Right ventricle myocardium inferior (tissue), 1 donor: ENCODE results near the gene SOX6. TPM values are rescaled to one million over a fixed set of nuclear protein-coding genes. Genes with fewer than 3 reads are reported as not detected.
A peak's percentile ranks its signal among the peaks of the same experiment; 100 is the strongest.

ENCODE experiments used
- ATAC-seq: fragments of 200-7000 bp; cut with Tn5 transposase; one replicate; pipeline ENCODE4 v1.9.1; 2020; ENCODE audit warnings: mild to moderate bottlenecking, moderate library complexity
- DNase-seq: peaks from one replicate; pipeline ENCODE4 v3.0.0; 2021; ENCODE audit errors: missing footprints
- intact Hi-C: fragments of 100-400 bp; cut with DNase I; formaldehyde crosslinking; loops from one replicate; pipeline ENCODE4 v1.11.0; 2022
- total RNA-seq: library from RNA; stranded (reverse); fragmentation: NEBNext Ultra II Directional; extraction: Animal tissue kit (Norgen Biotek cat#: 25700); gene quantifications from one replicate; pipeline ENCODE4 v1.2.1, GENCODE V29; 2021
- donor health status: DM: no; HTN: yes; CAD: no; lungs with severe emphysema.

Gene SOX6
- total RNA-seq, 1 donor from 2014 or later = 14.1 TPM

DNA sequence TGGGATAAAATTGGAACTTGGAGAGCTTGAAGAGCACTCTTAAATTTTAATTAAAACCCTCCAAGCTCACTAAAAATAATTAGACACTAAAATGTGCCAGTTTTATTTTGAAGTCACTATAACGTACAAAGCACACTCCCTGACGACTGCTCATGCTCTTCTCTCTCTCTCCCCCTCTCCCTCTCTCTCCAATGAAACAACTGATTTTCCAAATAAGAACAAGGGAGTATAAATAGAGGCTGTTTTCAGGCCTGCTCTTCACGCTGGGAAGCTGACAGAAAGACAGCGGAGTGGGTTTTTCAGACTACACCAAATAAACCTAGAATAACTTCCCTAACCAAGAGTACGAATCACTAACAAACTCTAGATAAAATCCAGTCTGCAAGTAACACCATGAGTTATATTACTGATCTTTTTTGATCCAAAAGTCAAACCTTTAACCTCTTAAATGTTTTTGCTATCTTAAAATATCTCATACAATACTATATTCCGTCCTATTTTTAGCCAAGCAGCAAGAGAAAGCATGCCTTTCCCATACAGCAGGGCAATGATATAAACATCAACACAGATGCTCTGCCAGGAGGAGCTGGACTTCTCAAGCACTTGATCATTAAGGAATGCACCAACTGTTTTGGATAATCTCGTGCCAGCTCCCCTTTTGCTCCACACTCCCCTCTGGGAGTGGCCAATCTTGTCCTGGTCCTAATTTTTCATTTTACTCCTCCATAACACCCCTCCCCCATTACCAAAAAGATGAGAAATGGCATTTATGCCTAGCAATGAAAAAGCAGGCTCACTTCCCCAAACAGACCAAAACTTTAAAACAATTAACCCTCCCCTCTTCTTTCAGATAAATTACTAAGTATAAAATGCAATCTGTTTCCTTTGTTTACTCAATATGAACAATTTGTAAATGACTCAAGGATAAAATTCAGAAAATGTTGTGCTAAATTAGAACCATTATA lies 116.9 kb downstream of the SOX6 start:
- no peak for DNase-seq
- ATAC-seq = peak; percentile 72
- intact Hi-C loops = loop anchor here (5.0 kb wide), 2 partner anchors 53 to 368 kb away; no protein-coding TSS in a partner anchor

DNA sequence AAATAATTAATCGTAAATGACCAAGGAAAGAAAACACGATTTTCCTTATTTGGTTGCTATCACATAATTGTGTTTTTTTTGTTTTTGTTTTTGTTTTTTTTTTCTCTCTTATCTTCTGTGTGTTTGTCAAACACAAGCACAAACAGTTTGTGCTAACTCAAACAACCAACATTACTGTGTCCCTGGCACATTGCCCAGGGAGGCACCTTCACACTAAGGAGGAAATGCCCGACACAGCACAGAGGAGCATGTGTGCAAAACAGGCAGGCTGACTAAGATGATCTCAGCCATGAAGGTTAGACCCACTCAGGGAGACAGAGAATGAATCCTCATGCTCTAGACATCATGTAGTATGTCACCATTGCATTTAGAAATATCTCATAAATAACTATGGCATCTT lies 130.1 kb downstream of the SOX6 start:
- intact Hi-C loops = no loop called here
- ATAC-seq (peak; percentile 73), DNase-seq (peak; percentile 55)

GRCh38 chr11:16225623-16226022 lies 130.7 kb downstream of the SOX6 start:
- DNase-seq (no peak), ATAC-seq (no peak)
- intact Hi-C loops = no loop called here

GRCh38 chr11:16223558-16223957 lies 132.8 kb downstream of the SOX6 start:
- intact Hi-C loops = no loop called here
- DNase-seq (no peak), ATAC-seq (no peak)

GRCh38 chr11:16217631-16218030 lies 138.7 kb downstream of the SOX6 start:
- ATAC-seq (no peak), DNase-seq (no peak)
- intact Hi-C loops = no loop called here

GRCh38 chr11:16216831-16217230 lies 139.5 kb downstream of the SOX6 start:
- intact Hi-C loops = no loop called here
- DNase-seq = no peak
- ATAC-seq = no peak

DNA sequence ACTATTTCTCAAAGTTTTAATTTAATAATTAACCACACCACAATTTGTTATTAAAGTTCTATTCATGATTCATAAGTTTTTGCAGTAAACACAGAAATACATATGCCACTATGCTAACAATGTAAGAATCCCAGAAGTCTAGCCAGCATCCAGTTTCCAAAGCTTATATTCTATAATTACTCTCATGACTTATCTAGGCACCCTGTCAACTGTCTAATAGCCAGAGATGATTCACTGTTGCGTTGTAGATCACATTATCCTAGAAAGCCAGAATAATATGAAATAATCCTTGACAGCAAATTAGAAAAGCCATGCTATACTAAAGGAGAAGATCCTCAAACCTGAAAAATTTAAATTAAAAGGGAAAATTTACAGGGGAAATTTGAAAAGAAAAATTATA lies 141.0 kb downstream of the SOX6 start:
- ATAC-seq (no peak), DNase-seq (no peak)

DNA sequence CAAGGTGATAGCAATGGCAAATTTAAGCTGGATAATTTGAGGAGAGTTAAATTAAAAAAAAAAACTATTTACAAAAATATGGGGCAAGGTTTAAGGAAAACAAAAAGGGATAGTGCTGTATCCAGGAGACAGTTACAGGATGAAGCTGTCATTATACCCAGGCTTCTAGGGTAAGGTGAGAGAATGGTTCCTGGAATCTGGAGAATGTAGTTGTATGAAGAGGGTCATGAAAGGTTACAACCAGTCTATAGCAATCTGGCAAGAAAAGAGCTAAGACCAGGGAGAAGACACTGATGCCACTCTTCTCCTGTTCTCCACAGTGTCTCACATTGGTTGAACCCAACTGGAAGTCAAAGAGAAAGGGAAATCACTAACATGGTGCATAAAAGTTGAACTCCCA lies 144.9 kb downstream of the SOX6 start:
- intact Hi-C loops = no loop called here
- no peak for ATAC-seq

More for the DNA sequence above, 141.0 kb downstream of the SOX6 start:
- intact Hi-C loops = no loop called here

DNA sequence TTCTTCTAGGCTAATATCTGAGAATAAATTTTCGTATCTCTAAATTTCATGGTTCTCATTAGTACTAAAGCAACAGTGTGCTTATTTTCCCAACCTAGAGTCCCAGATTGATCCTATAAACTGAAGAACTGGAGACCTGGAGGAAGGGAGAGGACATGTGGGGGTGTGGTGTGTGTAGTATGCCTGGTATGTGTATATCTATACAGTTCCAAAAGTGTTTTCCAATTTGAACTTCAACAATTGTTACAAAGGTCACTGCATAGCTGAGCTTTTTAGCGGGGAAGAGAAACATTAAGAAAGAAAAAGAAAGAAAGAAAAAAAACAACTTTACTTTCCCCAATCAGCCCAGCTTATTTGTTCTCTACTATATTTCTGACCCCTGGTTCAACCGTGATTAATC lies 152.1 kb downstream of the SOX6 start:
- intact Hi-C loops = no loop called here

More for the DNA sequence above, 144.9 kb downstream of the SOX6 start:
- DNase-seq = no peak

DNA sequence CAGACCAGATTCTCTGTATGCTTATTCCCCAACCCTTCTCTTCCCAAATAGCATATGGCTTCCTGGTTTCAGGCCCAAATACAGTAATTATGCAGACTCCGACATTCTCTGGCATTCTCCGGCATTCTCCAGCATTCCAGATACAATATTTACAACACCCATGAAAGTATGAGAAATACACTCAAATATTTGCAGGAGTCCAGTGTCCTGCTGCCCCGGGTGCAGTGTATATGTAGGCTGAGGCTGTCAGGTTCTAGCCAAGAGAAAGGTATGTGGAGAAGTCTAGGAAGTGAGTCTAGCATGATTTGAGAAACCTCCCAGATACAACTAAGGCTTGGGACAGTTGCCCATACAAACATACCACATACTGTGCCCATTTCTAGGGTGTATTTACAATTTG lies 160.7 kb downstream of the SOX6 start:
- intact Hi-C loops = loop anchor here (2.0 kb wide), 1 partner anchor 411 kb away; no protein-coding TSS in a partner anchor
- DNase-seq (no peak), ATAC-seq (no peak)

More for the DNA sequence above, 152.1 kb downstream of the SOX6 start:
- DNase-seq (no peak), ATAC-seq (no peak)

GRCh38 chr11:16194566-16194965 lies 161.8 kb downstream of the SOX6 start:
- DNase-seq (no peak), ATAC-seq (peak; percentile 86)
- intact Hi-C loops = loop anchor here (2.0 kb wide), 1 partner anchor 412 kb away; no protein-coding TSS in a partner anchor

DNA sequence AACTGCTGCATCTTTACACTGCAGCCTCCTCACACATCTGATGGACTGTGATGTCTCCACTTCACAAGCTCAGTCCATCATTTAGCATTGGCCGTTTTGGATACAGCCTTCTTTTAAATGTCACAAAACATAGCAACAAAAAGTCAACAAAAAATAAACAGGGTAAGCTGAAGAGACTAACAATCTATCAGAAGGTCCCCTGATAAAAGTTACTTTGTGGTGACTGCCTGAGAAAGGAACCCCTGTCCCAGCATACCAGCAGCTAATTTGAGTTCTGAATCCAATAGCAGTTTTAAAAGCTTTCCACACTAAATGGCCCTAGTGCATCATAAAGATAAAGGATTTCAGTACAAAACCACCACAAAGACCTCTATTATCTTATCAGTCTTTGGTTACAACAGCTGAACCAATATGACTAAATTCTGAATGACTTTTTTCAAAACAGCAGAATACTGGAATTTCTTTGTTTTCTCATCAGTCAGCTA lies 162.4 kb downstream of the SOX6 start:
- intact Hi-C loops = loop anchor here (2.0 kb wide), 1 partner anchor 413 kb away; no protein-coding TSS in a partner anchor
- no peak for DNase-seq
- ATAC-seq = no peak

- DNase-seq (no peak), ATAC-seq (no peak)
- intact Hi-C loops = no loop called here
These were observed 164.5 kb downstream of the SOX6 start for GRCh38 chr11:16191868-16192240.

GRCh38 chr11:16191212-16191867 lies 165.0 kb downstream of the SOX6 start:
- intact Hi-C loops = no loop called here
- DNase-seq (no peak), ATAC-seq (no peak)

DNA sequence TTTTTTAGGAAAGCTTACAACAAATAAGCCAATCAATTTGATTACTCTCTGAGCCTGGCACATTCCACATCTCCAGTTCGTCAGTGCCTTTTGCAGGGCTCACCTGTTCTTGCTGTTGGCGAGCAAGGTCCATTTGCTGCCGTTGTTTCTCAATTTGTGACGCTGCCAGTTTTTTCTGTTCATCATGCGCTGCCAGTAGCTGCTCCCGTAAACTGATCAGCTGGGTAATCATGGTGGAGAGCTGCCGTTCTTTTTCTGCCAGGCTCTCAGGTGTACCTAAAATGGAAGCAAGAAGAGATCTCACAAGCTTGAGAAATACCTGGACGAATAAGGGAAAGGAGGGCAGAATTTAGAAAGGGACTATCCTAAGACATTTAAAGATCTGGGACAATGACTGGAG lies 169.7 kb downstream of the SOX6 start:
- ATAC-seq = no peak

DNA sequence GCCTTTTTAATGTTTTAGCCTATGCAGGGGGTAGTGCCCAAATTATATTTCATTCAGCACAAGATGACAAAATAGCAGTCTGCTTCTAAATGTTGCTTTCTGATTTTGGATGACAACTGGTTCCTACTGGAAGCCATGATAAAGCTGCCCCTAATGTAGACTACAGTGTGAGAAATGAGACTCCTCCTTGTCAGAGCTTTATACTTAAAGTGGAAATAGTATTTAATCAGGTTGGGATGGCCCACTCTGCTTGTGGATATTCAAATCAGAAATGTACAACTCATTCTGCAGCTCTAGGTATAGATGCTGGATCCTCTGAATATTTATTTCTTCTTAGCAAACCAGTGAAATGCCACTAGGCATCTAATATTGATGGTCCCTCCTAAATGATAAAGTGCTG lies 171.3 kb downstream of the SOX6 start:
- ATAC-seq = no peak
- no peak for DNase-seq
- intact Hi-C loops = no loop called here

More for the DNA sequence above, 169.7 kb downstream of the SOX6 start:
- DNase-seq = no peak
- intact Hi-C loops = no loop called here

GRCh38 chr11:16184588-16184987 lies 171.8 kb downstream of the SOX6 start:
- no peak for ATAC-seq
- intact Hi-C loops = no loop called here

DNA sequence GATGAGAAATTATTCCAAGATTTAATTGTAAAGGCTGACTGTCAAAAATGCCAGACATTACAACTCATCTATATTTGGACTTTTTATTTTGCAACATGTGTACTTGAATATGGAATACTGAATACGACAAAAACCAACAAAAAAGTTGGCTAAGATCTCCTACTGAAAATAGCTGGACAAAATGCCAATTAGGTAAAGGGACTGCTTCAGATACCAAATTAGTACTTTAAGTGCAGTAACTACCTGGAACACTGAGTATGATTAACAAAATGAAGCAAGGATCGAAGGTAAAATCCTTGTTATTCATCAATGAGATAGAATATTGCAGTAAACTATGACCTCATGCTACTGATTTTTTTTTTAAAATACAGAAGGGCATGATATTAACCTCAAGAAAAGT lies 173.8 kb downstream of the SOX6 start:
- DNase-seq = no peak
- intact Hi-C loops = no loop called here
- no peak for ATAC-seq

More at GRCh38 chr11:16184588-16184987, 171.8 kb downstream of the SOX6 start:
- no peak for DNase-seq

DNA sequence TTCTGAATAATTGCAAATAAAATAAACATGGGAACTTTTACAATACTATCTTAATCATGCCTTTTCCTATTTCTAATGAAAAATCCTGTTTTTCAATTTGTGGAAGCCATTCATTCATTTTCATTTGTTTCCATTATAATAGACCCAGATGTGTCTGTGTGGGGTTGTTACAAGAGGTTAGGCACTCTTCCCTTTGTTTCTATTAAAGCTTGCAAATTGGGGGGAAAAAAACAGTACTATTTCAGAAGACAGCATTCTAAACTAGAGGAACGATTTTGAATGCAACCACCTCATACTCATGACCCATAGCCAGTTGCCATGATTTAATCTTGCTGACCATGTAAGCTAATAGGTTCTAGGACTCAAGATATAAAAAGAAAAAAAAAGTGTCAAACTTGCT lies 175.5 kb downstream of the SOX6 start:
- DNase-seq (no peak), ATAC-seq (no peak)
- intact Hi-C loops = no loop called here

DNA sequence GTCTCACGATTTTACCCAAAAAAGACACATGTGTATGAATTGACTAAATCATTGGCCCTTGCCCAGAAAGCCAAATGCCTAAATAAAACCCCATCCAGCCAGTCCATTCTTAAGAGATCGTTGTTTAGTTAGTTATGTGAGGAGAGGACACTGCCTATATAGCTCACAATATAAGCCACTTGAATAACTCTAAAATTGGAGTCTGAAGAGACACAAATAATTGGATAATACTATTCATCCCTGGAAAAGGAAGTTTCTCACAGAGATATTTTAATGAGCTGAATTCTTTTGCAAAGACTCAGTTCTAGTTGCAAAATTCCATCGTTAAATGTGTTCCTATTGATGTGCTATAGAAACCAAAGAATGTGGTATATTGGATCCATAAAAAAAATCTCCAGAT lies 176.7 kb downstream of the SOX6 start:
- DNase-seq = no peak
- no peak for ATAC-seq
- intact Hi-C loops = no loop called here
